ENCODE measurements around the gene CAB39L. TPM values are rescaled to one million over a fixed set of nuclear protein-coding genes. Genes with fewer than 3 reads are reported as not detected.

Gene CAB39L
- total RNA-seq, 1 experiment from 2014 or later: 3.6 TPM

GRCh38 chr13:49292742-49293486 lies 150.9 kb downstream of the CAB39L start:
- POLR2A ChIA-PET (ENCODE audit: low non-redundant PET): no interaction called here
- peak; percentile 39 for DNase-seq (ENCODE audit: low spot score)
- H3K27me3 ChIP-seq (replicated peaks; ENCODE audit: insufficient read depth, low read depth, low read length, poor library complexity): no peaks in the 10 kb centered on the region

GRCh38 chr13:49288458-49288857 lies 155.4 kb downstream of the CAB39L start:
- BruUV-seq (replicated peaks): no TSS peak
- POLR2A ChIA-PET (ENCODE audit: low non-redundant PET): no interaction called here
- intact Hi-C loops (cut with micrococcal nuclease; ENCODE audit: unreplicated experiment): no loop called here

More at GRCh38 chr13:49292742-49293486, 150.9 kb downstream of the CAB39L start:
- no peak overlapping the region for H3K27ac ChIP-seq (ENCODE audit: low read depth, low read length, poor library complexity, severe bottlenecking)
- no peaks in the 10 kb centered on the region for H3K9me3 ChIP-seq (ENCODE audit: low read depth, low read length, poor library complexity, severe bottlenecking)
- no peak for TF ChIP-seq EZH2 (IDR thresholded peaks at IDR 0.05; ENCODE audit: borderline replicate concordance, low read depth, low read length, poor library complexity, severe bottlenecking)
- no peak for TF ChIP-seq CTCF (conservative IDR thresholded peaks at IDR 0.05; ENCODE audit: low read depth, low read length)
- H3K36me3 ChIP-seq (ENCODE audit: insufficient read depth, low read length, poor library complexity, severe bottlenecking): no peaks in the 10 kb centered on the region
- BruUV-seq (replicated peaks): no TSS peak
- CTCF ChIA-PET: no interaction called here
- no peak overlapping the region for H3K4me3 ChIP-seq (ENCODE audit: low read depth, low read length, poor library complexity, severe bottlenecking)
- H3K4me1 ChIP-seq (ENCODE audit: insufficient read depth, low read length, poor library complexity, severe bottlenecking): no peaks in the 10 kb centered on the region
- intact Hi-C loops (cut with micrococcal nuclease; ENCODE audit: unreplicated experiment): no loop called here

GRCh38 chr13:49287995-49288394 lies 155.9 kb downstream of the CAB39L start:
- POLR2A ChIA-PET (ENCODE audit: low non-redundant PET): no interaction called here
- Histone ChIP-seq H3K27ac (ENCODE audit: low read depth, low read length, poor library complexity, severe bottlenecking) (no peak overlapping the region), H3K36me3 (ENCODE audit: insufficient read depth, low read length, poor library complexity, severe bottlenecking) (no peaks in the 10 kb centered on the region), H3K4me3 (ENCODE audit: low read depth, low read length, poor library complexity, severe bottlenecking) (no peak overlapping the region), H3K9me3 (ENCODE audit: low read depth, low read length, poor library complexity, severe bottlenecking) (no peaks in the 10 kb centered on the region), H3K27me3 (replicated peaks; ENCODE audit: insufficient read depth, low read depth, low read length, poor library complexity) (no peaks in the 10 kb centered on the region), H3K4me1 (ENCODE audit: insufficient read depth, low read length, poor library complexity, severe bottlenecking) (no peaks in the 10 kb centered on the region)
- DNase-seq (ENCODE audit: low spot score): no peak
- intact Hi-C loops (cut with micrococcal nuclease; ENCODE audit: unreplicated experiment): no loop called here
- no TSS peak for BruUV-seq (replicated peaks)
- TF ChIP-seq CTCF (conservative IDR thresholded peaks at IDR 0.05; ENCODE audit: low read depth, low read length) (no peak), EZH2 (IDR thresholded peaks at IDR 0.05; ENCODE audit: borderline replicate concordance, low read depth, low read length, poor library complexity, severe bottlenecking) (no peak)
- CTCF ChIA-PET: no interaction called here

More at GRCh38 chr13:49288458-49288857, 155.4 kb downstream of the CAB39L start:
- Histone ChIP-seq H3K4me3 (ENCODE audit: low read depth, low read length, poor library complexity, severe bottlenecking) (no peak overlapping the region), H3K9me3 (ENCODE audit: low read depth, low read length, poor library complexity, severe bottlenecking) (no peaks in the 10 kb centered on the region), H3K4me1 (ENCODE audit: insufficient read depth, low read length, poor library complexity, severe bottlenecking) (no peaks in the 10 kb centered on the region), H3K27ac (ENCODE audit: low read depth, low read length, poor library complexity, severe bottlenecking) (no peak overlapping the region), H3K36me3 (ENCODE audit: insufficient read depth, low read length, poor library complexity, severe bottlenecking) (no peaks in the 10 kb centered on the region), H3K27me3 (replicated peaks; ENCODE audit: insufficient read depth, low read depth, low read length, poor library complexity) (no peaks in the 10 kb centered on the region)
- DNase-seq (ENCODE audit: low spot score): no peak
- CTCF ChIA-PET: no interaction called here
- TF ChIP-seq EZH2 (IDR thresholded peaks at IDR 0.05; ENCODE audit: borderline replicate concordance, low read depth, low read length, poor library complexity, severe bottlenecking) (no peak), CTCF (conservative IDR thresholded peaks at IDR 0.05; ENCODE audit: low read depth, low read length) (no peak)
